Measurements from ENCODE around the gene BUD23.

GRCh38 chr7:73685311-73685710 lies 1.9 kb downstream of the BUD23 start:
- TF ChIP-seq PHB2 (IDR thresholded peaks at IDR 0.05; ENCODE audit: low read depth): no peak
- TF ChIP-seq MEIS2 (IDR thresholded peaks at IDR 0.05; ENCODE audit: partially characterized antibody): no peak
- TF ChIP-seq, protein P1, sequence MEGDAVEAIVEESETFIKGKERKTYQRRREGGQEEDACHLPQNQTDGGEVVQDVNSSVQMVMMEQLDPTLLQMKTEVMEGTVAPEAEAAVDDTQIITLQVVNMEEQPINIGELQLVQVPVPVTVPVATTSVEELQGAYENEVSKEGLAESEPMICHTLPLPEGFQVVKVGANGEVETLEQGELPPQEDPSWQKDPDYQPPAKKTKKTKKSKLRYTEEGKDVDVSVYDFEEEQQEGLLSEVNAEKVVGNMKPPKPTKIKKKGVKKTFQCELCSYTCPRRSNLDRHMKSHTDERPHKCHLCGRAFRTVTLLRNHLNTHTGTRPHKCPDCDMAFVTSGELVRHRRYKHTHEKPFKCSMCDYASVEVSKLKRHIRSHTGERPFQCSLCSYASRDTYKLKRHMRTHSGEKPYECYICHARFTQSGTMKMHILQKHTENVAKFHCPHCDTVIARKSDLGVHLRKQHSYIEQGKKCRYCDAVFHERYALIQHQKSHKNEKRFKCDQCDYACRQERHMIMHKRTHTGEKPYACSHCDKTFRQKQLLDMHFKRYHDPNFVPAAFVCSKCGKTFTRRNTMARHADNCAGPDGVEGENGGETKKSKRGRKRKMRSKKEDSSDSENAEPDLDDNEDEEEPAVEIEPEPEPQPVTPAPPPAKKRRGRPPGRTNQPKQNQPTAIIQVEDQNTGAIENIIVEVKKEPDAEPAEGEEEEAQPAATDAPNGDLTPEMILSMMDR (IDR thresholded peaks at IDR 0.05 in 2 of 3, conservative IDR thresholded peaks at IDR 0.05 in 1 of 3; ENCODE audit: insufficient read depth in 2 of 3, low read depth in 1 of 3, low read length in 3 of 3): no peak
- TF ChIP-seq SUPT5H (IDR thresholded peaks at IDR 0.05): no peak
- TF ChIP-seq POLR2AphosphoS5 (IDR thresholded peaks at IDR 0.05; ENCODE audit: control insufficient read depth, insufficient read depth, low read depth, low read length): no peak
- no peak for TF ChIP-seq CHCHD3 (CRISPR knock-in tag; IDR thresholded peaks at IDR 0.05)
- TF ChIP-seq ATF2 (CRISPR knock-in tag; IDR thresholded peaks at IDR 0.05): no peak
- no peak for TF ChIP-seq ELF1 (tag; IDR thresholded peaks at IDR 0.05)
- TF ChIP-seq, protein P2, sequence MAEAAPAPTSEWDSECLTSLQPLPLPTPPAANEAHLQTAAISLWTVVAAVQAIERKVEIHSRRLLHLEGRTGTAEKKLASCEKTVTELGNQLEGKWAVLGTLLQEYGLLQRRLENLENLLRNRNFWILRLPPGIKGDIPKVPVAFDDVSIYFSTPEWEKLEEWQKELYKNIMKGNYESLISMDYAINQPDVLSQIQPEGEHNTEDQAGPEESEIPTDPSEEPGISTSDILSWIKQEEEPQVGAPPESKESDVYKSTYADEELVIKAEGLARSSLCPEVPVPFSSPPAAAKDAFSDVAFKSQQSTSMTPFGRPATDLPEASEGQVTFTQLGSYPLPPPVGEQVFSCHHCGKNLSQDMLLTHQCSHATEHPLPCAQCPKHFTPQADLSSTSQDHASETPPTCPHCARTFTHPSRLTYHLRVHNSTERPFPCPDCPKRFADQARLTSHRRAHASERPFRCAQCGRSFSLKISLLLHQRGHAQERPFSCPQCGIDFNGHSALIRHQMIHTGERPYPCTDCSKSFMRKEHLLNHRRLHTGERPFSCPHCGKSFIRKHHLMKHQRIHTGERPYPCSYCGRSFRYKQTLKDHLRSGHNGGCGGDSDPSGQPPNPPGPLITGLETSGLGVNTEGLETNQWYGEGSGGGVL (CRISPR knock-in tag; IDR thresholded peaks at IDR 0.05): no peak
- no peak for TF ChIP-seq SMAD3 (CRISPR knock-in tag; conservative IDR thresholded peaks at IDR 0.05)
